ENCODE measurements around the gene MCU.
"Not testable (repeated sequence)": the region's sequence is repeated elsewhere in the genome, so short reads cannot be mapped to it uniquely, and the experiment has no call there.

Gene MCU

GRCh38 chr10:72736176-72736827 is 44.4 kb downstream of the MCU start:
- H3K9me3 Mint-ChIP-seq: no peaks in the 10 kb centered on the region
- TF ChIP-seq CTCF (IDR thresholded peaks at IDR 0.05; ENCODE audit: unreplicated experiment in 3 of 3): no peak
- no peak overlapping the region for H3K4me3 Mint-ChIP-seq
- no peaks in the 10 kb centered on the region for H3K27me3 Mint-ChIP-seq (ENCODE audit: low read depth)
- H3K4me1 Mint-ChIP-seq: peaks cover 44% of the 10 kb centered on the region
- no peaks in the 10 kb centered on the region for H3K36me3 Mint-ChIP-seq (ENCODE audit: low read depth)
- H3K27ac Mint-ChIP-seq: peak overlapping the region; percentile 20 to 75 (median 42)

- no peak overlapping the region for H3K4me3 Mint-ChIP-seq
- H3K9me3 Mint-ChIP-seq: no peaks in the 10 kb centered on the region
- peaks cover 44% of the 10 kb centered on the region for H3K4me1 Mint-ChIP-seq
- H3K27me3 Mint-ChIP-seq (ENCODE audit: low read depth): no peaks in the 10 kb centered on the region
- TF ChIP-seq CTCF (IDR thresholded peaks at IDR 0.05; ENCODE audit: unreplicated experiment in 3 of 3): no peak
- H3K36me3 Mint-ChIP-seq (ENCODE audit: low read depth): no peaks in the 10 kb centered on the region
- peak overlapping the region; percentile 20 to 75 (median 42) for H3K27ac Mint-ChIP-seq
Observed at GRCh38 chr10:72736828-72737220, 44.9 kb downstream of the MCU start.

- H3K9me3 Mint-ChIP-seq; H3K4me3 Mint-ChIP-seq; H3K36me3 Mint-ChIP-seq (ENCODE audit: low read depth); H3K27me3 Mint-ChIP-seq (ENCODE audit: low read depth): not testable (repeated sequence)
- peaks cover 46% of the 10 kb centered on the region for H3K4me1 Mint-ChIP-seq
- H3K27ac Mint-ChIP-seq: peak overlapping the region; percentile 56 to 86 (median 85)
Observed at GRCh38 chr10:72737357-72737756, 45.4 kb downstream of the MCU start.

GRCh38 chr10:72738486-72738885 is 46.5 kb downstream of the MCU start:
- Mint-ChIP-seq H3K9me3 (no peaks in the 10 kb centered on the region), H3K4me3 (peak overlapping the region in 2 of 3 experiments; percentile 19 to 41), H3K27ac (peak overlapping the region; percentile 56 to 86 (median 85)), H3K36me3 (ENCODE audit: low read depth) (no peaks in the 10 kb centered on the region), H3K4me1 (peaks cover 49% of the 10 kb centered on the region), H3K27me3 (ENCODE audit: low read depth) (no peaks in the 10 kb centered on the region)
- TF ChIP-seq CTCF (IDR thresholded peaks at IDR 0.05; ENCODE audit: unreplicated experiment in 3 of 3): no peak

GRCh38 chr10:72740528-72740927 is 48.6 kb downstream of the MCU start:
- Mint-ChIP-seq H3K4me1 (peaks cover 52% of the 10 kb centered on the region), H3K36me3 (ENCODE audit: low read depth) (no peaks in the 10 kb centered on the region), H3K27me3 (ENCODE audit: low read depth) (no peaks in the 10 kb centered on the region), H3K4me3 (no peak overlapping the region), H3K27ac (peak overlapping the region in 1 of 3 experiments; percentile 1), H3K9me3 (no peaks in the 10 kb centered on the region)
- no peak for TF ChIP-seq CTCF (IDR thresholded peaks at IDR 0.05; ENCODE audit: unreplicated experiment in 3 of 3)

- Mint-ChIP-seq H3K27ac (no peak overlapping the region), H3K9me3 (no peaks in the 10 kb centered on the region), H3K36me3 (ENCODE audit: low read depth) (no peaks in the 10 kb centered on the region), H3K27me3 (ENCODE audit: low read depth) (no peaks in the 10 kb centered on the region), H3K4me1 (peaks cover 51% of the 10 kb centered on the region), H3K4me3 (no peak overlapping the region)
- TF ChIP-seq CTCF (IDR thresholded peaks at IDR 0.05; ENCODE audit: unreplicated experiment in 3 of 3): no peak
Observed at GRCh38 chr10:72742092-72742491, 50.1 kb downstream of the MCU start.

Measured in nephron (organoid).